Ramos (cell line): ENCODE data around the gene APC.
"Not testable (repeated sequence)": the region's sequence is repeated elsewhere in the genome, so short reads cannot be mapped to it uniquely, and the experiment has no call there.

ENCODE experiments used
- in situ Hi-C: fragments of 300-500 bp; cut with MboI; formaldehyde crosslinking; loops from one replicate; pipeline ENCODE4 v1.14.3; 2022; ENCODE audit warnings: low sequenced_read_pairs; ENCODE audit not compliant: unreplicated experiment

The APC gene

DNA sequence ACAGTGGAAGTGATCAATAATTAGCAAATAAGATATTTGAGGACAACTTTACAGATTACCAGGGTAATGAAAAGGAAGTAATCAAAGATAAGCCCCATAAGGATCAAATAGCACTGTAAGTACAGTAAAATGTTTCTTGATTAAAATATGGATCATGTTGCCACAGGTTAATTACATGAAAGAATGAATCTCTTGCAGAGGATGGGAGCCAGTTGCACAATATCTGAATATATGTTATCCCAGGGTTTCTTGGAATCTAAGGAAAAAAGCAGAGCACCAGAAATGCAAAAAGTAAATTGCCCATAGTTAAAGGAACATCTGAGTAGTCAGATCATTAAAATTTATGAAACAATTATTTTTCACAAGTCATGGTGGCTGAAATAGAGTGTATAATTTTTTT, 109.6 kb downstream of the APC start:
- in situ Hi-C loops: loop anchor here (10.0 kb wide), 1 partner anchor 293 kb away; no protein-coding TSS in a partner anchor

- in situ Hi-C loops: loop anchor here (10.0 kb wide), 1 partner anchor 293 kb away; no protein-coding TSS in a partner anchor
Measured at GRCh38 chr5:112848116-112848811, 110.6 kb downstream of the APC start.

DNA sequence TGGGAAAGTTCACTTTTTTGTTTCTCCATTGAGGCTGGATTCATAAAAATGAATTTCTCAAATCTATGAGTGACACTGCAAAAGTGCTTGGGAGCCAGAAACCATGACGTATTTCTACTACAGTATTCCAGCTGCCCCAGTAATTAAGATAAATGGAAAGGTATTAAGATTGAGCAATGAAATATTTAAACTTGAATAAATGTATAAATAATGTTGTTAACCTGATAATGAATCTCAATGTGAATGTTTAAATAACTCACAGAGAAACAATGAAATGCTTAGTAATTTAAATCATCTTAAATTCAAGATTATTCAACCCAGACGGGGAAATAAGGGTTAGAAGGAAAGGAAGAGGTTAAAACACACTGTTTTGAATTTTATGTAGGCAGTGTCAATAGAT, 112.2 kb downstream of the APC start:
- in situ Hi-C loops: loop anchor here (10.0 kb wide), 1 partner anchor 295 kb away; no protein-coding TSS in a partner anchor

DNA sequence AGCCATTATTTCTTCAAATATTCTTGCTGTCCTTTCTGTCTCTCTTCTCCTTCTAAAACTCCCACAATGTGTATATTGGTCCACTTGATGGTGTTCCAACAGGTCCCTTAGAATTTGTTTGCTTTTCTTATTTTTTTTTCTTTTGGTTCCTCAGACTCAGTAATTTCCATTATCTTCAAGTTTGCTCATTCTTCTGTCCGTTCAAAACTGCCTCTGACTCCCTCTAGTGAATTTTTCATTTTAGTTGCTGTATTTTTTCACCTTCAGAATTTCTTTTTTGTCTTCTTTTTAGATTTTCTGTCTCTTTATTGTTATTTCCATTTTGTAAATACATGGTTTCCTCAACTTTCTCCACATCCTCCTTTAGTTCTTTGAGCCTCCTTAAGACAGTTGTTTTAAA, 117.0 kb downstream of the APC start:
- in situ Hi-C loops: no loop called here

DNA sequence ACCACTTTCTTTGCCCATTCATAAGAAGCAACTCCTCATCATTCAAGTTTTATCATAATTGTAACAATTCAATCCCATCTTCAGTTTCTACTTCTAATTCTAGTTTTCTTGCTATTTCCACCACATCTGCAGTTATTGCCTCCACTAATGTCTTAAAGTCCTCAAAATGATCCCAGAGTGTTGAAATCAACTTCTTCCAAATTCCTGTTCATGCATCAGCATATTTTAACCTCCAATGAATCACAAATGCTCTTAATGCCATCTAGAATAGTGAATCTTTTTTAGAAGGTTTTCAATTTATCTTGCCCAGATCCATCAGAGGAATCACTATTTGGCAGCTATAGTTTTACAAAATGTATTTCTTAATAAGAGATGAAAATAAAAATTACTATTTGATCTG, 120.2 kb downstream of the APC start:
- in situ Hi-C loops: no loop called here

DNA sequence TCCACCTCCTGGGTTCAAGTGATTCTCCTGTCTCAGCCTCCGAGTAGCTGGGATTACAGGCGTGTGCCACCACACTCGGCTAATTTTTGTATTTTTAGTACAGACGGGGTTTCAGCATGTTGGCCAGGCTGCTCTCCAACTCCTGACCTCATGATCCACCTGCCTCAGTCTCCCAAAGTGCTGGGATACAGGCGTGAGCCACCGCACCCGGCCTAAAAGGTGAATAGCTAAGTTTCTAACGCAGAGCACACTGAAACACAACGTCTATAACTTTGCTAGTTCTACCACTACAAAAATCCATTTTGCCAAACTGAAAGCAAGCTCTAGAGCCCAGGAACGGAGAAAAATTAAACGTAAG, 122.9 kb downstream of the APC start:
- in situ Hi-C loops: not testable (repeated sequence)

GRCh38 chr5:112860929-112861637, 123.4 kb downstream of the APC start, which contains the start of gene SRP19:
SRP19 (plus strand) TSS chr5:112861287; CDS start chr5:112861377, 90 bp downstream.
- in situ Hi-C loops: no loop called here

DNA sequence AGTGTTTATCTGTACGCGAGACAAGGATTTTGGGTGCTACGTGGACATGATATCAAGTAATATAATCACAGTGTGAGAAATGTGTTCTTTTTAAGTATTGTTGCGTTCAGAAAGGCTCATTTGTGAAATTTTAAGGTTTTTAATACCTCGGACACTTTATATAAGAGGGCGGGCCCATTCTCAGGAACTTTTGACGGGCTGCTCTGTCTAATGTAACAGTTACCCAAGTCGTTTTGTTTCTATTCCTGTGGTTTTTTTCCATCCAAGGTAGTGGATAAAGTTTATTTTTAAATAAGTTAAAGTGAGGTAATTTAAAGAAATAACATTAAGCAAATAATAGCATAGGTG, 123.9 kb downstream of the APC start:
- in situ Hi-C loops: no loop called here

DNA sequence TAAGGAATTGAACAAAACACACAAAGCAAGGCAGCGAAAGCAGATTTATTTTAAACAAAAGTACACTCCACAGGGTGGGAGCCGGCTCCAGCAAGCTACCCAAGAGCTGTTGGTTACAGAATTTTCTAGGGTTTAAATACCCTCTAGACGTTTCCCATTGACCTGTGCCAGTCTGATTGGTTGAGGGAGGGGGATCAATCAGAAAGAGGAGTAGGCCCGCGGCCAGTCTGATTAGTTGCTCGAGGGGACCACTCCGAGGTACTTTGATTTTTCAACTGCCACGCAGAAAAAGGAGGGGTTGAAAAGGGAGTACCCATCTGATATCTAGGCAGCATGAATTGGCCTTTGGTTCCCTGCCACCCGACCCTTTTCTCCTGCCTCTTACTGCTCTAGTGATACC, 124.4 kb downstream of the APC start:
- in situ Hi-C loops: no loop called here

DNA sequence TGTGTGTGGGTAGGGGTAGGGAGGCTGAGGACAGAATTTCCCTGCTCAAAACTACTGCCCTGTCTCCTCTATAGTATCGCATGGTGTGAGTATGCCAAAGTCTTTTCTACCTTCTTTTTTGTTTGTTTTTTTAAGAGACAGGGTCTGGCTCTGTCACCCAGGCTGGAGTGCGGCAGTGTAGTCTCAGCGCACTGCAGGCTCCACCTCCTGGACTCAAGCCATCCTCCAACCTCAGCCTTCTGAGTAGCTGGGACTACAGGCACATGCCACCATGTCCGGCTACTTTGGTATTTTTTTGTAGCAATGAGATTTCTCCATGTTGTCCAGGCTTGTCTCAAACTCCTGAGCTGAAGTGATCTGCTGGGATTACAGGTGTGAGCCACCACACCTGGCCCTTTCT, 125.9 kb downstream of the APC start:
- in situ Hi-C loops: no loop called here

DNA sequence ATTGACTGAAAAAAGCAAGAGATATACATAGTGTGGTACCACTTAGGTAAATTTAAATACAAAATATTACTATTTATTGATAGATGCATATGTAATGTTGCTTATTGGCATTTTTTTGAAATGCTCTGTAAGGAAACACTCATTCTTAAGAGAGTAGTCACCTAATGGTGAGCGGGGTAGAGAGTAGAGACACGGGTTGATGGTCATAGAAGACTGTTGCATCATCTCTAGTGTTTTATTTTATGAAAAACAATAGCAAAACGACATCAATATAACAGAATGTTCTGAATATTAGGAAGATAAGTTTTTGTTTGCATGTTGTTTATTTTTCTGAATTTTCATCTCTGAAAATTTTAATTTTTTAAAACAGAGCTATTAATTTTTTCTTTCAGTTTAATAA, 127.4 kb downstream of the APC start:
- in situ Hi-C loops: no loop called here

- in situ Hi-C loops: no loop called here
Measured at GRCh38 chr5:112866739-112867138, 129.1 kb downstream of the APC start.

- in situ Hi-C loops: no loop called here
Measured at GRCh38 chr5:112867411-112867810, 129.7 kb downstream of the APC start.

DNA sequence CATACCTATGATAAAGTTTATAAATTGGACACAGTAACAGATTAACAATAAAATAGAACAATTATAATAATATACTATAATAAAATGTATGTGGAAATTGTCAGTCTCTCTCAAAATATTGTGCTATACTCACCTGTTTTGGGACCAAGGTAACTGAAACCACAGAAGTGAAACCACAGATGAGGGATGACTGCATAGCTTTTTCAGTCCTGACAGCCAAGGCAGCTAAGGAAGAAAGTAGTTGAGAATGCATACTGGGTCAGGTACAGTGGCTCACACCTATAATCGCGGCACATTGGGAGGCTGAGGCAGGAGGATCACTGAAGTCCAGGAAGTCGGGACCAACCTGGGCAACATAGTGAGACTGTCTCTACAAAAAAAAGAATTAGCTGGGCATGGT, 132.3 kb downstream of the APC start:
- in situ Hi-C loops: no loop called here

DNA sequence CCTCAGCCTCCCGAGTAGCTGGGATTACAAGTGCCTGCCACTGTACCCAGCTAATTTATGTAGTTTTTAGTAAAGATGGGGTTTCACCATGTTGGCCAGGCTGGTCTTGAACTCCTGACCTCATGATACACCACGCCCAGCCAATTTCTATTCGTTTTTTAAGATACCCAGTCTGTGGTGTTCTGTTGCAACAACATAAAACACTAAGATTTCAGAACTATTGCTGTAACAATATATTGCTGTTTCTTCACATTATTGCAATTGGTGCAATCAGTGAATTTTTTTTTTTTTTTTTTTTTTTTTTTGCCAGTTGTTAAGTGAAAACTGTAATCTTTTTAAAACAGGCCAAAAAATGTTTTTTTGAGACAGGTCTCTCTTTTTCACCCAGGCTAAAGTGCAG, 133.3 kb downstream of the APC start:
- in situ Hi-C loops: no loop called here

DNA sequence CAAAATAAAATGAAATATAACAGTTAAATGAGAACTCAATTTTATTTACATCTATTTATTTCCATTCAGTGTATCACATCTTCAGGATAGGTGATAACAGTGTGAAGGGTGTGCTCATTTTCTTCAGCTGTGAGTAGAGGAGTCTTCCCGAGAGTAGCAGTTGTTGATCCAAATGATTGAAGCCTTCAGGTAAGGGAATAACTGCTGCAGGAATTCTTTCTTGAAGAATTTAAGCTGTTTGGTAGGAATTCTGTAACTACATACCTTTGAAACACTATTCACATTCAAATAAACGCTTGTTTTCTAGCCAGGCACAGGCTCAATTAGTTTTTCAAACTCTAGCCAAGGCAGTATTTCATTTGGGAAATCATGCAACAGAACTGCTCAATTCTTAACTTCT, 138.7 kb downstream of the APC start:
- in situ Hi-C loops: no loop called here

DNA sequence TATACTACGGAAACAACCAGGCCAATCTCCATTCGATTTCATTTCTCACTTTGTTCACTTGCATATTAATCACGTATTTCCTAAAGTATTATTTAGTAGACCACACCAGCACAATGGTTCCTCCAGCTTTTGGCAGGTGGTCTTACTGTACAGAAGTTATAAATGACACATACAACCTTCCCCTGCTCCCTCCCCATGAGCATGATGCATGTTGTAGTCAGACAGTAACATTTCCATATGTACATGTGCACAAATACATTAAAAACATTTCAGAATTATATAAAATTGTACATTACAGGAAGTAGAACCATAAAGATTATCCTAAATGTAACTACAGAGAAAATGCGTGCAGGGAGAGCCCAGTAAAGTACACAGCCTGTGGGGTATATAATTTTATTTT, 140.4 kb downstream of the APC start:
- in situ Hi-C loops: no loop called here

- in situ Hi-C loops: no loop called here
Measured at GRCh38 chr5:112878760-112879159, 141.1 kb downstream of the APC start.

GRCh38 chr5:112880219-112880964, 142.7 kb downstream of the APC start:
- in situ Hi-C loops: no loop called here

- in situ Hi-C loops: no loop called here
Measured at GRCh38 chr5:112883192-112883591, 145.5 kb downstream of the APC start.

DNA sequence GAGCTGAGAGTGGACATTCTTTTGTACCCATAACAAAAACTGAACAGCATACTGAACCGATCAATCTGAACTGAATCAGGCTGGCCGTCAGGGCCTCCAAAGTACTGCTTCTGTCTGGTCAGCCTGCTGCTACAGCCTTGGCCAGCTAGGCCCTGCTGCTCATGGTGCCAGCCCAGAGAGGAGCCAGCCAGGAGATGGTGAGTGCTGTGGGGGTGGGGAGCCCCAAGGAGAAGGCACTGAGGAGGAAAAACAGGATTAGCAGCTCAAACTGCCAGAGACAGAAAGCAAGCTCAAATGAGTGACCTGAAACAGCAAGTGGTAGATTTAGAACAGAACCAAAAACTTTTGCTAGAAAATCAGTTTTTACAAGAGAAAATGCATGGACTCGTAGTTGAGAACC, 147.3 kb downstream of the APC start:
- in situ Hi-C loops: no loop called here
